Gastrocnemius medialis (tissue), 4 donors: Measurements from ENCODE around the gene CNGB1. TPM values are rescaled to one million over a fixed set of nuclear protein-coding genes. Genes with fewer than 3 reads are reported as not detected.

ENCODE experiments used
- ATAC-seq, 2 donors: fragments of 150-250 bp; one replicate each; pipeline ENCODE4 v1.9.1; 2016
- DNase-seq, 2 donors: peaks; one replicate each; pipeline ENCODE4 v3.0.0-alpha.2; 2019
- H3K27ac ChIP-seq, 4 donors: fragments of 200-600 bp; sonication (generic); 1 replicate in 1 of 4; 2 replicates in 3 of 4; pipeline ENCODE4 v1.5.1; 2016 to 2018; ENCODE audit warnings: mild to moderate bottlenecking in 2 of 4, moderate library complexity in 1 of 4
- H3K27me3 ChIP-seq, 3 donors: fragments of 200-600 bp; sonication (generic) in 2 of 3; 1 replicate in 1 of 3; 2 replicates in 2 of 3; pipeline versions ENCODE4 v1.5.1 to v1.6.0; 2016 to 2019; ENCODE audit warnings: mild to moderate bottlenecking in 1 of 3, moderate library complexity in 1 of 3
- H3K36me3 ChIP-seq, 2 donors: fragments of 200-600 bp; sonication (generic) in 1 of 2; one replicate each; pipeline ENCODE4 v1.5.1; 2017 to 2018
- H3K4me1 ChIP-seq, 2 donors: fragments of 200-600 bp; sonication (generic) in 1 of 2; one replicate each; pipeline ENCODE4 v1.5.1; 2016 to 2017; ENCODE audit warnings: mild to moderate bottlenecking in 2 of 2
- H3K4me3 ChIP-seq, 4 donors: fragments of 200-600 bp; sonication (generic) in 3 of 4; 1 replicate in 1 of 4; 2 replicates in 3 of 4; pipeline ENCODE4 v1.5.1; 2016 to 2019; ENCODE audit warnings: mild to moderate bottlenecking in 2 of 4
- H3K9me3 ChIP-seq, 3 donors: fragments of 200-600 bp; sonication (generic) in 2 of 3; 1 replicate in 1 of 3; 2 replicates in 2 of 3; pipeline ENCODE4 v1.5.1; 2016 to 2019
- POLR2A ChIP-seq, 2 donors: fragments of 450-650 bp; IDR thresholded peaks; one replicate each; pipeline ENCODE4 v1.6.1; 2017; ENCODE audit warnings: antibody characterized with exemption in 2 of 2, mild to moderate bottlenecking in 2 of 2, moderate library complexity in 2 of 2
- in situ Hi-C, 4 donors: fragments of 200-750 bp; cut with MboI; loops; one replicate each; pipeline versions ENCODE4 v1.15.0 to v1.8.0; 2017; ENCODE audit warnings: low sequenced_read_pairs in 4 of 4
- intact Hi-C: fragments of 100-400 bp; cut with DNase I; formaldehyde crosslinking; loops from one replicate; pipeline ENCODE4 v1.15.1; 2023; ENCODE audit warnings: low total_unique reads
- total RNA-seq, 4 donors: library from RNA; depleted of rRNA; stranded (reverse); fragments of >200 nt; gene quantifications; one replicate each; pipeline versions ENCODE4 v1.1.0 to v1.2.3, GENCODE V29; 2016
- TF ChIP-seq, protein P1 (sequence below), 5 experiments: fragments of 450-650 bp in 3 of 5; fragments of 200-600 bp in 2 of 5; sonication (generic) in 2 of 5; IDR thresholded peaks in 4 of 5; conservative IDR thresholded peaks in 1 of 5; 1 replicate in 4 of 5; 2 replicates in 1 of 5; pipeline ENCODE4 v1.5.1; 2016 to 2019; ENCODE audit warnings: antibody characterized with exemption in 5 of 5, mild to moderate bottlenecking in 3 of 5, moderate library complexity in 3 of 5

CNGB1 gene
- total RNA-seq, 4 donors from 2014 or later = not detected

DNA sequence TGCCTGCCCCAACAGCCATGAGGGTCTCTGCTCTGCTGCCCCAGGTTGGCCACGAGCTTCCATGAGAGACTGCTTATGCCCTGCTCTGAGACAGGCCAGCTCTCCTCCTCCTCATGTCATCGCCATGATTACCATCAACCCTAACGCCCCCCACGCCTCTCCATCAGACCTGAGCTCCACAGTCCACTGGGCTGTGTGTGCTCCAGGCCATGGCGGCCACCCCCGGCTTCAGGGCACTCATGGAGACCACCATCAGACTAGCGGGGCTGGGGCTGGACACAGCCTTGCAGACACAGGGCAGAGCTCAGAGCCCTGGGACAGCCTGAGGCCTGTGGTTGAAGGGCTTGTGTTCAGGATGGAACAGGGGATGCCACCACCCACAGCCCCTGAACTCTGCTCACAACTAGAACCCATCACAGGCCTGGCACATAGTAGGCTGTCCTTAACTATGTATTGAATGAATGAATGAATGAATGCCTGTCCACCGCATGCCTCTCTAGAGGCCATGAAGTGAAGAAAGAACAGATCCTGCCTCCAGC, 14.6 kb downstream of the CNGB1 start:
- TF ChIP-seq, protein P1, sequence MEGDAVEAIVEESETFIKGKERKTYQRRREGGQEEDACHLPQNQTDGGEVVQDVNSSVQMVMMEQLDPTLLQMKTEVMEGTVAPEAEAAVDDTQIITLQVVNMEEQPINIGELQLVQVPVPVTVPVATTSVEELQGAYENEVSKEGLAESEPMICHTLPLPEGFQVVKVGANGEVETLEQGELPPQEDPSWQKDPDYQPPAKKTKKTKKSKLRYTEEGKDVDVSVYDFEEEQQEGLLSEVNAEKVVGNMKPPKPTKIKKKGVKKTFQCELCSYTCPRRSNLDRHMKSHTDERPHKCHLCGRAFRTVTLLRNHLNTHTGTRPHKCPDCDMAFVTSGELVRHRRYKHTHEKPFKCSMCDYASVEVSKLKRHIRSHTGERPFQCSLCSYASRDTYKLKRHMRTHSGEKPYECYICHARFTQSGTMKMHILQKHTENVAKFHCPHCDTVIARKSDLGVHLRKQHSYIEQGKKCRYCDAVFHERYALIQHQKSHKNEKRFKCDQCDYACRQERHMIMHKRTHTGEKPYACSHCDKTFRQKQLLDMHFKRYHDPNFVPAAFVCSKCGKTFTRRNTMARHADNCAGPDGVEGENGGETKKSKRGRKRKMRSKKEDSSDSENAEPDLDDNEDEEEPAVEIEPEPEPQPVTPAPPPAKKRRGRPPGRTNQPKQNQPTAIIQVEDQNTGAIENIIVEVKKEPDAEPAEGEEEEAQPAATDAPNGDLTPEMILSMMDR (IDR thresholded peaks at IDR 0.05 in 4 of 5, conservative IDR thresholded peaks at IDR 0.05 in 1 of 5) = no peak
- TF ChIP-seq POLR2A (IDR thresholded peaks at IDR 0.05) = no peak
- Histone ChIP-seq H3K4me1 (no peaks in the 10 kb centered on the region), H3K4me3 (no peak overlapping the region), H3K27me3 (no peaks in the 10 kb centered on the region), H3K9me3 (no peaks in the 10 kb centered on the region), H3K36me3 (no peaks in the 10 kb centered on the region), H3K27ac (no peak overlapping the region)
- no peak for ATAC-seq
- no peak for DNase-seq
- intact Hi-C loops = no loop called here
- in situ Hi-C loops = no loop called here

DNA sequence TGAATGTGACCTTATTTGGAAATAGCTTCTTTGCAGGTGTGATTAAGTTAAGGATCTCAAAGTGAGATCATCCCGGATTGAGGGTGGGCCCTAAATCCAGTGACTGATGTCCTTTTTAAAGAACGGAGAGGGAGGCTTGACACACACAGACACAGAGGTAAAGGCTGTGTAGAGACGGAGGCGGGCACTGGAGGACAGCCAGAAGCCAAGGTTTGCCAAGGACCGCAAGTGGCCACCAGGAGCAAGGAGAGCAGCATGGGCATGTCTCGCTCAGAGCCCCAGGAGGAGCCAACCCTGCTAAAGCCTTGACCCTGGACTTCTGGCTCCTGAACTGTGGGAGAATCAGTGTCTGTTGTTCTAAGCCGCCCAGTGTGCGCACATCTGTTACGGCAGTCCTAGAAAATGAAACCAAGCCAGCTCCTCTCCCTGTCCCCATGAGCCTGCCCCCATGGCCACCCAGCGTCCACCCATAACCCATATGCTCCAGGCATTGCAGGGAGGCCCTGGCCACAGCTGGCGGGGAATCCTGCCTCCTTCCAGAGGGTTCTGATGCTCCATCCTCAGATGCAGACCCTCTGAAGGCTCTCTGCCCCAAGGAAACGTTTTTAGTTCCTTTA, 15.2 kb downstream of the CNGB1 start:
- intact Hi-C loops = no loop called here
- H3K27ac ChIP-seq = no peak overlapping the region
- no peak for DNase-seq
- H3K9me3 ChIP-seq = no peaks in the 10 kb centered on the region
- H3K4me3 ChIP-seq = no peak overlapping the region
- TF ChIP-seq, protein P1 (IDR thresholded peaks at IDR 0.05 in 4 of 5, conservative IDR thresholded peaks at IDR 0.05 in 1 of 5) = no peak
- no peak for TF ChIP-seq POLR2A (IDR thresholded peaks at IDR 0.05)
- no peaks in the 10 kb centered on the region for H3K27me3 ChIP-seq
- no peak for ATAC-seq
- in situ Hi-C loops = no loop called here
- no peaks in the 10 kb centered on the region for H3K4me1 ChIP-seq
- no peaks in the 10 kb centered on the region for H3K36me3 ChIP-seq

- no peak for ATAC-seq
- no peak overlapping the region for H3K4me3 ChIP-seq
- no peak overlapping the region for H3K27ac ChIP-seq
- H3K4me1 ChIP-seq = no peaks in the 10 kb centered on the region
- no peak for DNase-seq
- intact Hi-C loops (no loop called here), in situ Hi-C loops (no loop called here)
- TF ChIP-seq POLR2A (IDR thresholded peaks at IDR 0.05) = no peak
- TF ChIP-seq, protein P1 (IDR thresholded peaks at IDR 0.05 in 4 of 5, conservative IDR thresholded peaks at IDR 0.05 in 1 of 5) = no peak
- H3K27me3 ChIP-seq = peaks cover 0 to 5% (median 0%) of the 10 kb centered on the region in 3 donors
- H3K9me3 ChIP-seq = no peaks in the 10 kb centered on the region
- no peaks in the 10 kb centered on the region for H3K36me3 ChIP-seq
Observed at GRCh38 chr16:57953857-57954256, 17.1 kb downstream of the CNGB1 start.

DNA sequence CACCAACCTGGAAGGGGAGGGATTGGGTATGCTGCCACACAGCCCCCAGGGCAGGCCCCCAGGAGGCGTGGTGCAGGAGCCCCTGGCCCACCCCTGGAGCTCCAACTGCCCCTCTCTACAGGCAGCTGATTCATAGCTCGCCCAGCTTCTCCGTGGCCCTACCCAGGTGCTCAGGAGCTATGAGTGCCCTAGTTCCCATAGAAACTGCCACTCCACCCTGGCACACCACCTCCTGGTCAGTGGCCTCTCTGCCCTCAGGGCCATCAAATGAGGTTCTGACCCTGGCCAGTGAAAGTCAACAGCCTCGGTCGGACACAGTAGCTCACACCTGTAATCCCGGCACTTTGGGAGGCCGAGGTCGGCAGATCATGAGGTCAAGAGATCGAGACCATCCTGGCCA, 18.0 kb downstream of the CNGB1 start:
- no peak for ATAC-seq
- Histone ChIP-seq H3K9me3 (no peaks in the 10 kb centered on the region), H3K36me3 (no peaks in the 10 kb centered on the region), H3K27ac (no peak overlapping the region), H3K4me3 (no peak overlapping the region), H3K4me1 (no peaks in the 10 kb centered on the region), H3K27me3 (peaks cover 0 to 5% (median 0%) of the 10 kb centered on the region in 3 donors)
- intact Hi-C loops (no loop called here), in situ Hi-C loops (no loop called here)
- no peak for TF ChIP-seq POLR2A (IDR thresholded peaks at IDR 0.05)
- TF ChIP-seq, protein P1 (IDR thresholded peaks at IDR 0.05 in 4 of 5, conservative IDR thresholded peaks at IDR 0.05 in 1 of 5) = no peak
- DNase-seq = no peak
